Progenitor cell of endocrine pancreas (in vitro differentiated cells): ENCODE measurements around the gene TAX1BP1. TPM values are rescaled to one million over a fixed set of nuclear protein-coding genes. Genes with fewer than 3 reads are reported as not detected.

Experiments used
- DNase-seq: peaks from one replicate; pipeline ENCODE4 v3.0.0; 2021; ENCODE audit warnings: low spot score; ENCODE audit not compliant: unreplicated experiment
- H3K27ac Mint-ChIP-seq: 2 replicates; pipeline ENCODE4 v1.8.0; 2021; ENCODE audit warnings: mild to moderate bottlenecking, moderate library complexity, mixed read lengths
- H3K27me3 Mint-ChIP-seq: 2 replicates; pipeline ENCODE4 v1.8.0; 2021; ENCODE audit warnings: mixed read lengths
- H3K36me3 Mint-ChIP-seq: 2 replicates; pipeline ENCODE4 v1.8.0; 2022; ENCODE audit warnings: mixed read lengths; ENCODE audit not compliant: insufficient read depth
- H3K4me1 Mint-ChIP-seq: 2 replicates; pipeline ENCODE4 v1.8.0; 2021; ENCODE audit warnings: low read depth, mixed read lengths
- H3K4me3 Mint-ChIP-seq: 2 replicates; pipeline ENCODE4 v1.8.0; 2021; ENCODE audit warnings: low read depth, mild to moderate bottlenecking, moderate library complexity, mixed read lengths
- H3K9me3 Mint-ChIP-seq: 2 replicates; pipeline ENCODE4 v1.8.0; 2021; ENCODE audit warnings: low read depth, mixed read lengths
- CTCF ChIP-seq: fragments of 200-600 bp; sonication (generic); IDR thresholded peaks from one replicate; pipeline ENCODE4 v1.5.0; 2021; ENCODE audit warnings: antibody characterized with exemption, mild to moderate bottlenecking; ENCODE audit not compliant: unreplicated experiment
- total RNA-seq: library from RNA; stranded (reverse); gene quantifications from 2 replicates; pipeline ENCODE4 v1.2.1, GENCODE V29; 2021

TAX1BP1 gene
- total RNA-seq, 1 donor from 2014 or later = 101 TPM

- H3K9me3 Mint-ChIP-seq = no peaks in the 10 kb centered on the region
- H3K4me1 Mint-ChIP-seq = no peaks in the 10 kb centered on the region
- no peak overlapping the region for H3K4me3 Mint-ChIP-seq
These were observed 136.8 kb downstream of the TAX1BP1 start for GRCh38 chr7:27876756-27877155.

More at GRCh38 chr7:27876756-27877155, 136.8 kb downstream of the TAX1BP1 start:
- peaks cover 1% of the 10 kb centered on the region for H3K36me3 Mint-ChIP-seq
- no peak for DNase-seq
- no peaks in the 10 kb centered on the region for H3K27me3 Mint-ChIP-seq
- no peak for TF ChIP-seq CTCF
- H3K27ac Mint-ChIP-seq = no peak overlapping the region

Other genes starting within 250 kb of the TAX1BP1 start
- 23.2 and 25.3 TPM in 2 replicates for gene HIBADH, start 77.3 kb upstream of the TAX1BP1 start, total RNA-seq